ENCODE measurements around the gene PIK3R4.

GRCh38 chr3:130748467-130748861 is 1.8 kb upstream of the PIK3R4 start:
- TF ChIP-seq CTCF (IDR thresholded peaks at IDR 0.05) (no peak), POLR2A (IDR thresholded peaks at IDR 0.05) (no peak), POLR2AphosphoS5 (IDR thresholded peaks at IDR 0.05) (no peak)

Data from breast epithelium (tissue), 3 donors.